Measurements from ENCODE around the gene F11.

The F11 gene

GRCh38 chr4:186329372-186329771, 63.4 kb downstream of the F11 start:
- Histone ChIP-seq H3K4me1 (ENCODE audit: control insufficient read depth, insufficient read depth, low read length) (no peaks in the 10 kb centered on the region), H3K27me3 (ENCODE audit: control insufficient read depth, insufficient read depth, low read length, poor library complexity, severe bottlenecking) (no peaks in the 10 kb centered on the region), H3K27ac (ENCODE audit: insufficient read depth, low read depth, low read length, poor library complexity, severe bottlenecking) (no peak overlapping the region), H3K36me3 (ENCODE audit: control insufficient read depth, insufficient read depth, low read length) (no peaks in the 10 kb centered on the region), H3K9me3 (ENCODE audit: control insufficient read depth, low read length) (no peaks in the 10 kb centered on the region), H3K4me3 (ENCODE audit: insufficient read depth, low read depth, low read length) (no peak overlapping the region)
- WGBS, 2 experiments = 92 to 96% methylated on average over 14 of the region's 15 CpGs

- WGBS, 2 experiments = 85 to 91% methylated on average over 2 of the region's 3 CpGs
- no peak overlapping the region for H3K4me3 ChIP-seq (ENCODE audit: insufficient read depth, low read depth, low read length)
- no peaks in the 10 kb centered on the region for H3K4me1 ChIP-seq (ENCODE audit: control insufficient read depth, insufficient read depth, low read length)
- H3K36me3 ChIP-seq (ENCODE audit: control insufficient read depth, insufficient read depth, low read length) = no peaks in the 10 kb centered on the region
- H3K27me3 ChIP-seq (ENCODE audit: control insufficient read depth, insufficient read depth, low read length, poor library complexity, severe bottlenecking) = no peaks in the 10 kb centered on the region
- no peaks in the 10 kb centered on the region for H3K9me3 ChIP-seq (ENCODE audit: control insufficient read depth, low read length)
- H3K27ac ChIP-seq (ENCODE audit: insufficient read depth, low read depth, low read length, poor library complexity, severe bottlenecking) = no peak overlapping the region
Observed at GRCh38 chr4:186330368-186330767, 64.4 kb downstream of the F11 start.

GRCh38 chr4:186335793-186336192, 69.8 kb downstream of the F11 start:
- no peak overlapping the region for H3K4me3 ChIP-seq (ENCODE audit: insufficient read depth, low read depth, low read length)
- no peaks in the 10 kb centered on the region for H3K36me3 ChIP-seq (ENCODE audit: control insufficient read depth, insufficient read depth, low read length)
- no peak overlapping the region for H3K27ac ChIP-seq (ENCODE audit: insufficient read depth, low read depth, low read length, poor library complexity, severe bottlenecking)
- H3K4me1 ChIP-seq (ENCODE audit: control insufficient read depth, insufficient read depth, low read length) = no peaks in the 10 kb centered on the region
- H3K27me3 ChIP-seq (ENCODE audit: control insufficient read depth, insufficient read depth, low read length, poor library complexity, severe bottlenecking) = no peaks in the 10 kb centered on the region
- H3K9me3 ChIP-seq (ENCODE audit: control insufficient read depth, low read length) = no peaks in the 10 kb centered on the region
- WGBS, 2 experiments = 92 to 95% methylated on average over 1 of the region's 1 CpG

Measured in ectodermal cell (in vitro differentiated cells).